Type B pancreatic cell (in vitro differentiated cells): ENCODE results near the gene IL6R. TPM values are rescaled to one million over a fixed set of nuclear protein-coding genes. Genes with fewer than 3 reads are reported as not detected.
A peak's percentile ranks its signal among the peaks of the same experiment; 100 is the strongest.

ENCODE experiments used
- DNase-seq: peaks from one replicate; pipeline ENCODE4 v3.0.0; 2021; ENCODE audit warnings: mixed read lengths; ENCODE audit not compliant: unreplicated experiment; ENCODE audit errors: extremely low spot score
- H3K27ac Mint-ChIP-seq: 2 replicates; pipeline ENCODE4 v1.8.0; 2021; ENCODE audit warnings: mild to moderate bottlenecking, mixed read lengths
- H3K27me3 Mint-ChIP-seq: 2 replicates; pipeline ENCODE4 v1.8.0; 2021; ENCODE audit warnings: mixed read lengths
- H3K36me3 Mint-ChIP-seq: 2 replicates; pipeline ENCODE4 v1.8.0; 2021; ENCODE audit warnings: mixed read lengths
- H3K4me1 Mint-ChIP-seq: one replicate; pipeline ENCODE4 v1.8.0; 2021; ENCODE audit warnings: mixed read lengths; ENCODE audit not compliant: unreplicated experiment
- H3K4me3 Mint-ChIP-seq: 2 replicates; pipeline ENCODE4 v1.8.0; 2021; ENCODE audit warnings: mild to moderate bottlenecking, mixed read lengths
- H3K9me3 Mint-ChIP-seq: 2 replicates; pipeline ENCODE4 v1.8.0; 2021; ENCODE audit warnings: mixed read lengths
- CTCF ChIP-seq: fragments of 200-600 bp; sonication (generic); conservative IDR thresholded peaks from 2 replicates; pipeline ENCODE4 v1.5.0; 2021; ENCODE audit warnings: antibody characterized with exemption, mild to moderate bottlenecking
- total RNA-seq: library from RNA; stranded (reverse); gene quantifications from 2 replicates; pipeline ENCODE4 v1.2.1, GENCODE V29; 2021; ENCODE audit warnings: low replicate concordance

The IL6R gene
- total RNA-seq, 1 donor from 2014 or later = 12.5 TPM

- Mint-ChIP-seq H3K36me3 (no peaks in the 10 kb centered on the region), H3K27me3 (peaks cover 15% of the 10 kb centered on the region), H3K4me1 (peaks cover 7% of the 10 kb centered on the region), H3K27ac (no peak overlapping the region), H3K9me3 (no peaks in the 10 kb centered on the region), H3K4me3 (no peak overlapping the region)
- TF ChIP-seq CTCF = no peak
- no peak for DNase-seq
Observed at GRCh38 chr1:154456631-154457030, 51.5 kb downstream of the IL6R start.

- Mint-ChIP-seq H3K4me3 (no peak overlapping the region), H3K4me1 (no peaks in the 10 kb centered on the region), H3K27me3 (no peaks in the 10 kb centered on the region), H3K36me3 (no peaks in the 10 kb centered on the region), H3K27ac (no peak overlapping the region), H3K9me3 (no peaks in the 10 kb centered on the region)
- TF ChIP-seq CTCF = no peak
- DNase-seq = no peak
Observed at GRCh38 chr1:154459080-154459479, 53.9 kb downstream of the IL6R start.

- Mint-ChIP-seq H3K27me3 (no peaks in the 10 kb centered on the region), H3K27ac (no peak overlapping the region), H3K4me1 (peaks cover under 1% of the 10 kb centered on the region), H3K9me3 (no peaks in the 10 kb centered on the region), H3K4me3 (no peak overlapping the region), H3K36me3 (no peaks in the 10 kb centered on the region)
- no peak for DNase-seq
- TF ChIP-seq CTCF = no peak
Observed at GRCh38 chr1:154460695-154461260, 55.6 kb downstream of the IL6R start.

- Mint-ChIP-seq H3K36me3 (no peaks in the 10 kb centered on the region), H3K9me3 (no peaks in the 10 kb centered on the region), H3K27me3 (peaks cover 4% of the 10 kb centered on the region), H3K27ac (no peak overlapping the region), H3K4me3 (no peak overlapping the region), H3K4me1 (peaks cover 7% of the 10 kb centered on the region)
- TF ChIP-seq CTCF = no peak
- DNase-seq = no peak
Observed at GRCh38 chr1:154463512-154463990, 58.4 kb downstream of the IL6R start.

- Mint-ChIP-seq H3K36me3 (no peaks in the 10 kb centered on the region), H3K4me3 (no peak overlapping the region), H3K9me3 (no peaks in the 10 kb centered on the region), H3K27me3 (peaks cover 4% of the 10 kb centered on the region), H3K4me1 (peaks cover 7% of the 10 kb centered on the region), H3K27ac (peak overlapping the region; percentile 59)
- no peak for DNase-seq
- TF ChIP-seq CTCF = no peak
Observed at GRCh38 chr1:154465621-154466195, 60.6 kb downstream of the IL6R start.
